HG02885 (cell line): ENCODE measurements around the gene MPHOSPH9.
"Not testable (repeated sequence)": the region's sequence is repeated elsewhere in the genome, so short reads cannot be mapped to it uniquely, and the experiment has no call there.

Source experiments
- ATAC-seq: cut with Tn5 transposase; IDR thresholded peaks from one replicate; pipeline ENCODE4 v1.9.1; 2021; ENCODE audit warnings: mild to moderate bottlenecking; ENCODE audit not compliant: unreplicated experiment, poor library complexity

The MPHOSPH9 gene

GRCh38 chr12:123263196-123263817 is 30.4 kb upstream of the MPHOSPH9 start:
- no peak for ATAC-seq

- ATAC-seq, result no peak
Measured at GRCh38 chr12:123261196-123261595, 28.3 kb upstream of the MPHOSPH9 start.

GRCh38 chr12:123260081-123260480 is 27.1 kb upstream of the MPHOSPH9 start:
- ATAC-seq, result no peak

GRCh38 chr12:123258593-123258992 is 25.7 kb upstream of the MPHOSPH9 start:
- no peak for ATAC-seq

- ATAC-seq, result no peak
Measured at GRCh38 chr12:123254853-123255446, 22.0 kb upstream of the MPHOSPH9 start.

GRCh38 chr12:123253641-123254459 is 20.9 kb upstream of the MPHOSPH9 start:
- no peak for ATAC-seq

GRCh38 chr12:123252365-123252764 is 19.4 kb upstream of the MPHOSPH9 start:
- not testable (repeated sequence) for ATAC-seq

GRCh38 chr12:123251403-123252076 is 18.6 kb upstream of the MPHOSPH9 start:
- ATAC-seq, result no peak

- no peak for ATAC-seq
Measured at GRCh38 chr12:123250471-123251383, 17.8 kb upstream of the MPHOSPH9 start.

- not testable (repeated sequence) for ATAC-seq
Measured at GRCh38 chr12:123248996-123249741, 16.2 kb upstream of the MPHOSPH9 start.

- ATAC-seq, result not testable (repeated sequence)
Measured at GRCh38 chr12:123248129-123248528, 15.2 kb upstream of the MPHOSPH9 start.

GRCh38 chr12:123245678-123246077 is 12.7 kb upstream of the MPHOSPH9 start:
- no peak for ATAC-seq

GRCh38 chr12:123243671-123244262 is 10.8 kb upstream of the MPHOSPH9 start:
- no peak for ATAC-seq

GRCh38 chr12:123242116-123242904 is 9.4 kb upstream of the MPHOSPH9 start:
- ATAC-seq, result no peak

GRCh38 chr12:123238961-123239360 is 6.0 kb upstream of the MPHOSPH9 start:
- no peak for ATAC-seq

- ATAC-seq, result no peak
Measured at GRCh38 chr12:123238330-123238682, 5.4 kb upstream of the MPHOSPH9 start.

GRCh38 chr12:123237646-123238329 is 4.8 kb upstream of the MPHOSPH9 start:
- no peak for ATAC-seq
